IMR-90 (cell line): ENCODE data around the gene AKAP9. TPM values are rescaled to one million over a fixed set of nuclear protein-coding genes. Genes with fewer than 3 reads are reported as not detected.

Source experiments
- ATAC-seq: fragments of 200-7000 bp; cut with Tn5 transposase; 2 replicates; pipeline ENCODE4 v1.9.1; 2020; ENCODE audit warnings: low read depth, mild to moderate bottlenecking, moderate library complexity
- BruUV-seq: library from RNA; stranded (reverse); fragments of 400-500 nt; replicated peaks from 2 replicates; lab custom pipeline; 2021; lab: Mats Ljungman, UMichigan
- CTCF ChIA-PET: fragments of 300-600 bp; formaldehyde crosslinking; extraction: SDS; loops from one replicate; lab custom pipeline; 2021; ENCODE audit warnings: antibody characterized with exemption; lab: Yijun Ruan, JAX
- POLR2A ChIA-PET: fragments of 300-600 bp; sonication (Branson Sonifier 250); formaldehyde crosslinking; loops from one replicate; lab custom pipeline; 2022; ENCODE audit warnings: antibody characterized with exemption; ENCODE audit not compliant: unreplicated experiment; lab: Charles Lee
- DNase-seq: peaks from one replicate; pipeline ENCODE4 v3.0.0; 2013
- H2AFZ ChIP-seq: replicated peaks from 2 replicates; pipeline ENCODE3; 2013; ENCODE audit warnings: low read length, mild to moderate bottlenecking; ENCODE audit not compliant: poor library complexity
- H2AK5ac ChIP-seq: 2 replicates; pipeline ENCODE4 v1.6.1; 2013; ENCODE audit warnings: low read depth, low read length, inconsistent platforms
- H2AK9ac ChIP-seq: replicated peaks from 2 replicates; pipeline ENCODE3; 2013; ENCODE audit warnings: mild to moderate bottlenecking, low read depth, low read length, moderate library complexity; ENCODE audit not compliant: poor library complexity
- H2BK120ac ChIP-seq: 2 replicates; pipeline ENCODE4 v1.6.1; 2013; ENCODE audit warnings: low read depth, low read length, inconsistent platforms
- H2BK15ac ChIP-seq: 3 replicates; pipeline ENCODE4 v1.6.1; 2013; ENCODE audit warnings: low read depth, low read length, inconsistent platforms
- H2BK20ac ChIP-seq: 2 replicates; pipeline ENCODE4 v1.6.1; 2013; ENCODE audit warnings: low read depth, mild to moderate bottlenecking, inconsistent platforms, low read length, moderate library complexity
- H2BK5ac ChIP-seq: 2 replicates; pipeline ENCODE4 v1.6.1; 2013; ENCODE audit warnings: mild to moderate bottlenecking, low read depth, low read length, inconsistent platforms; ENCODE audit not compliant: poor library complexity, severe bottlenecking
- H3K14ac ChIP-seq: replicated peaks from 2 replicates; pipeline ENCODE4 v1.6.1; 2013; ENCODE audit warnings: low read depth, low read length, inconsistent platforms
- H3K18ac ChIP-seq: 2 replicates; pipeline ENCODE4 v1.6.1; 2013; ENCODE audit warnings: low read depth, low read length, control low read depth
- H3K23ac ChIP-seq: 2 replicates; pipeline ENCODE4 v1.6.1; 2013; ENCODE audit warnings: low read depth, low read length, inconsistent platforms
- H3K27ac ChIP-seq: 2 replicates; pipeline ENCODE4 v1.5.1; 2013; ENCODE audit warnings: mild to moderate bottlenecking, control low read depth, low read length; ENCODE audit not compliant: insufficient read depth
- H3K27me3 ChIP-seq: 2 replicates; pipeline ENCODE4 v1.6.1; 2013; ENCODE audit warnings: low read length; ENCODE audit not compliant: control insufficient read depth, insufficient read depth
- H3K36me3 ChIP-seq: 2 replicates; pipeline ENCODE4 v1.6.1; 2013; ENCODE audit warnings: low read length, mixed read lengths; ENCODE audit not compliant: control insufficient read depth, insufficient read depth
- H3K4ac ChIP-seq: 2 replicates; pipeline ENCODE4 v1.6.1; 2013; ENCODE audit warnings: low read depth, low read length, inconsistent platforms
- H3K4me1 ChIP-seq: 2 replicates; pipeline ENCODE4 v1.6.1; 2013; ENCODE audit warnings: low read length, mixed read lengths; ENCODE audit not compliant: control insufficient read depth, insufficient read depth
- H3K4me2 ChIP-seq: 2 replicates; pipeline ENCODE4 v1.6.1; 2013; ENCODE audit warnings: low read depth, mild to moderate bottlenecking, control low read depth, low read length, moderate library complexity
- H3K4me3 ChIP-seq: 2 replicates; pipeline ENCODE4 v1.5.1; 2013; ENCODE audit warnings: low read depth, mild to moderate bottlenecking, control low read depth, low read length, moderate library complexity; ENCODE audit not compliant: insufficient read depth
- H3K56ac ChIP-seq: 2 replicates; pipeline ENCODE4 v1.6.1; 2013; ENCODE audit warnings: low read length, inconsistent platforms; ENCODE audit not compliant: insufficient read depth; ENCODE audit errors: extremely low read depth
- H3K79me1 ChIP-seq, 2 experiments: 2 replicates each; pipeline ENCODE4 v1.6.1; 2013; ENCODE audit warnings: low read length in 2 of 2, inconsistent platforms in 1 of 2, low read depth in 1 of 2
- H3K9ac ChIP-seq: 2 replicates; pipeline ENCODE4 v1.6.1; 2013; ENCODE audit warnings: low read depth, low read length, control low read depth
- H3K9me1 ChIP-seq: 2 replicates; pipeline ENCODE4 v1.6.1; 2013; ENCODE audit warnings: low read length, inconsistent platforms; ENCODE audit not compliant: insufficient read depth
- H3K9me3 ChIP-seq: 2 replicates; pipeline ENCODE4 v1.6.1; 2013; ENCODE audit warnings: low read length; ENCODE audit not compliant: control insufficient read depth, insufficient read depth
- H4K20me1 ChIP-seq: 2 replicates; pipeline ENCODE4 v1.6.1; 2013; ENCODE audit warnings: low read length, inconsistent platforms; ENCODE audit not compliant: insufficient read depth
- H4K5ac ChIP-seq: 2 replicates; pipeline ENCODE4 v1.6.1; 2013; ENCODE audit warnings: mild to moderate bottlenecking, low read depth, low read length, control low read depth
- H4K8ac ChIP-seq, 2 experiments: 2 replicates each; pipeline ENCODE4 v1.6.1; 2013; ENCODE audit warnings: low read depth in 2 of 2, low read length in 2 of 2, control low read depth in 1 of 2, inconsistent platforms in 1 of 2
- H4K91ac ChIP-seq: 2 replicates; pipeline ENCODE4 v1.6.1; 2013; ENCODE audit warnings: low read depth, low read length, inconsistent platforms; ENCODE audit not compliant: insufficient read depth
- BHLHE40 ChIP-seq: fragments of 150-350 bp; IDR thresholded peaks from 2 replicates; pipeline ENCODE4 v1.6.1; 2016; ENCODE audit warnings: mild to moderate bottlenecking, low read depth, low read length
- CEBPB ChIP-seq: IDR thresholded peaks from 2 replicates; pipeline ENCODE4 v1.6.1; 2012; ENCODE audit warnings: low read depth, low read length, improper control_type of control experiment
- CHD1 ChIP-seq: IDR thresholded peaks from 2 replicates; pipeline ENCODE4 v1.6.1; 2012; ENCODE audit warnings: low read depth, low read length, improper control_type of control experiment
- FOS ChIP-seq: fragments of 150-350 bp; IDR thresholded peaks from 2 replicates; pipeline ENCODE4 v1.6.1; 2016; ENCODE audit warnings: low read depth, low read length
- MAFK ChIP-seq: IDR thresholded peaks from 2 replicates; pipeline ENCODE4 v1.6.1; 2012; ENCODE audit warnings: low read depth, low read length, improper control_type of control experiment
- MAZ ChIP-seq: IDR thresholded peaks from 2 replicates; pipeline ENCODE4 v1.6.1; 2012; ENCODE audit warnings: low read depth, mild to moderate bottlenecking, low read length, improper control_type of control experiment, moderate library complexity, borderline replicate concordance
- MXI1 ChIP-seq: IDR thresholded peaks from 2 replicates; pipeline ENCODE4 v1.6.1; 2012; ENCODE audit warnings: low read depth, mild to moderate bottlenecking, low read length, moderate library complexity, borderline replicate concordance
- NFE2L2 ChIP-seq: fragments of 150-350 bp; IDR thresholded peaks from 2 replicates; pipeline ENCODE4 v1.6.1; 2016; ENCODE audit warnings: low read depth, mild to moderate bottlenecking, low read length
- POLR2A ChIP-seq: IDR thresholded peaks from 2 replicates; pipeline ENCODE4 v1.6.1; 2012; ENCODE audit warnings: mild to moderate bottlenecking, low read depth, low read length
- RAD21 ChIP-seq: IDR thresholded peaks from 2 replicates; pipeline ENCODE4 v1.6.1; 2012; ENCODE audit warnings: low read length, improper control_type of control experiment
- RCOR1 ChIP-seq: IDR thresholded peaks from 2 replicates; pipeline ENCODE4 v1.6.1; 2012; ENCODE audit warnings: mild to moderate bottlenecking, low read length, improper control_type of control experiment; ENCODE audit not compliant: insufficient replicate concordance
- RFX5 ChIP-seq: IDR thresholded peaks from 2 replicates; pipeline ENCODE4 v1.8.0; 2012; ENCODE audit warnings: low read depth, mild to moderate bottlenecking, low read length, moderate library complexity
- SMC3 ChIP-seq: fragments of 150-350 bp; IDR thresholded peaks from 2 replicates; pipeline ENCODE4 v1.6.1; 2016; ENCODE audit warnings: low read depth, mild to moderate bottlenecking, antibody characterized with exemption, low read length, moderate library complexity
- WGBS, 2 experiments: methylation state at CpG; one replicate each; pipeline versions ENCODE4 v1.1.5 to v1.1.7; 2013; ENCODE audit warnings: missing lambda C conversion rate in 2 of 2; ENCODE audit not compliant: insufficient read length in 1 of 2; ENCODE audit errors: extremely low coverage in 2 of 2; 5-methylcytosine and 5-hydroxymethylcytosine counted together
- dilution Hi-C: fragments of 300-500 bp; cut with HindIII; formaldehyde crosslinking; loops from one replicate; pipeline ENCODE4 v1.14.3; 2018; ENCODE audit warnings: low sequenced_read_pairs; ENCODE audit not compliant: unreplicated experiment
- in situ Hi-C: fragments of 300-500 bp; cut with MboI; formaldehyde crosslinking; loops from 3 replicates; pipeline ENCODE4 v1.14.3; 2019; ENCODE audit warnings: low sequenced_read_pairs, inconsistent platforms, mixed read lengths
- intact Hi-C: fragments of 100-400 bp; cut with micrococcal nuclease; formaldehyde crosslinking; loops from 2 replicates; pipeline ENCODE4 v1.10.0; 2022
- polyA plus RNA-seq, 3 experiments: library from polyadenylated mRNA; depleted of rRNA; stranded (reverse); fragments of >200 nt; gene quantifications; 2 replicates each; pipeline ENCODE4 v1.2.3, GENCODE V29; 2012; ENCODE audit warnings: low replicate concordance in 1 of 3
- total RNA-seq: library from RNA; depleted of rRNA; stranded (reverse); fragments of >200 nt; gene quantifications from 2 replicates; pipeline ENCODE4 v1.2.3, GENCODE V29; 2012
- TF ChIP-seq, protein P1 (sequence below): conservative IDR thresholded peaks from 2 replicates; pipeline ENCODE4 v1.5.1; 2012; ENCODE audit warnings: mild to moderate bottlenecking, low read depth, low read length, improper control_type of control experiment
- TF ChIP-seq, protein P2 (sequence below): fragments of 150-350 bp; IDR thresholded peaks from 2 replicates; pipeline ENCODE4 v1.6.1; 2016; ENCODE audit warnings: low read depth, mild to moderate bottlenecking, low read length, moderate library complexity, borderline replicate concordance
- TF ChIP-seq, protein P3 (sequence below): fragments of 150-350 bp; IDR thresholded peaks from 2 replicates; pipeline ENCODE4 v1.6.1; 2017; ENCODE audit warnings: mild to moderate bottlenecking, antibody characterized with exemption, low read length, low read depth

AKAP9 gene
- total and polyA plus RNA-seq, 2 of the 4 experiments (the other 2 are of a cell fraction), result 9.7 to 25.3 TPM

DNA sequence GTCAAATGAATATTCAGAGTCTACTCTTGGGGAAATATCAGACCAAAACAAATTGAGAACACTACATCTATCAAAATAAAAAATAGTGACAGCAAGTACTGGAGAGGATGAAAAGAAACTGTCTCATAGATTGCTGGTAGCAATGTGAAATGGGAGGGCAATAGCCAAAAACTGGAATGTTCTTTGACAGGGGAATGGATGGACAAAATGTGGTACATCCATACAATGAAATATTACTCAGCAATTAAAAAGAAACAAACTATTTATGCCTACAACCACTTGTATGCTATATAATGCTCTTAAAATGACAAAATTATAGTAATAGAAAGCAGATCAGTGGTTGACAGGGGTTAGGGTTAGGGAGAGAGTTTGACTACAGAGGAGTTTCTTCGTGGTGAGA, 147.6 kb downstream of the AKAP9 start:
- Histone ChIP-seq H3K4ac (no peak overlapping the region), H3K79me1 (no peaks in the 10 kb centered on the region), H3K27ac (no peak overlapping the region), H3K4me2 (no peak overlapping the region), H4K20me1 (no peaks in the 10 kb centered on the region), H2BK5ac (no peak overlapping the region), H3K14ac (no peak overlapping the region), H3K4me3 (no peak overlapping the region), H4K91ac (no peak overlapping the region), H4K5ac (no peak overlapping the region), H3K36me3 (peaks cover 29% of the 10 kb centered on the region), H3K9me3 (no peaks in the 10 kb centered on the region; the same call in 1 of the 2 replicates), H3K9me1 (no peaks in the 10 kb centered on the region), H2AK9ac (no peak overlapping the region), H4K8ac (no peak overlapping the region), H2BK20ac (no peak overlapping the region), H3K18ac (no peak overlapping the region), H2AK5ac (no peak overlapping the region), H2AFZ (no peak overlapping the region), H3K4me1 (no peaks in the 10 kb centered on the region), H3K9ac (no peak overlapping the region), H2BK15ac (no peak overlapping the region), H3K56ac (no peak overlapping the region), H3K23ac (no peak overlapping the region), H3K27me3 (no peaks in the 10 kb centered on the region), H2BK120ac (no peak overlapping the region)
- TF ChIP-seq RFX5 (no peak), POLR2A (no peak), RAD21 (no peak), MAFK (no peak), MAZ (no peak), CHD1 (no peak), SMC3 (no peak), CEBPB (no peak), BHLHE40 (no peak), MXI1 (no peak), NFE2L2 (no peak), RCOR1 (no peak), FOS (no peak)
- TF ChIP-seq, protein P1, sequence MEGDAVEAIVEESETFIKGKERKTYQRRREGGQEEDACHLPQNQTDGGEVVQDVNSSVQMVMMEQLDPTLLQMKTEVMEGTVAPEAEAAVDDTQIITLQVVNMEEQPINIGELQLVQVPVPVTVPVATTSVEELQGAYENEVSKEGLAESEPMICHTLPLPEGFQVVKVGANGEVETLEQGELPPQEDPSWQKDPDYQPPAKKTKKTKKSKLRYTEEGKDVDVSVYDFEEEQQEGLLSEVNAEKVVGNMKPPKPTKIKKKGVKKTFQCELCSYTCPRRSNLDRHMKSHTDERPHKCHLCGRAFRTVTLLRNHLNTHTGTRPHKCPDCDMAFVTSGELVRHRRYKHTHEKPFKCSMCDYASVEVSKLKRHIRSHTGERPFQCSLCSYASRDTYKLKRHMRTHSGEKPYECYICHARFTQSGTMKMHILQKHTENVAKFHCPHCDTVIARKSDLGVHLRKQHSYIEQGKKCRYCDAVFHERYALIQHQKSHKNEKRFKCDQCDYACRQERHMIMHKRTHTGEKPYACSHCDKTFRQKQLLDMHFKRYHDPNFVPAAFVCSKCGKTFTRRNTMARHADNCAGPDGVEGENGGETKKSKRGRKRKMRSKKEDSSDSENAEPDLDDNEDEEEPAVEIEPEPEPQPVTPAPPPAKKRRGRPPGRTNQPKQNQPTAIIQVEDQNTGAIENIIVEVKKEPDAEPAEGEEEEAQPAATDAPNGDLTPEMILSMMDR, result no peak
- TF ChIP-seq, protein P2, sequence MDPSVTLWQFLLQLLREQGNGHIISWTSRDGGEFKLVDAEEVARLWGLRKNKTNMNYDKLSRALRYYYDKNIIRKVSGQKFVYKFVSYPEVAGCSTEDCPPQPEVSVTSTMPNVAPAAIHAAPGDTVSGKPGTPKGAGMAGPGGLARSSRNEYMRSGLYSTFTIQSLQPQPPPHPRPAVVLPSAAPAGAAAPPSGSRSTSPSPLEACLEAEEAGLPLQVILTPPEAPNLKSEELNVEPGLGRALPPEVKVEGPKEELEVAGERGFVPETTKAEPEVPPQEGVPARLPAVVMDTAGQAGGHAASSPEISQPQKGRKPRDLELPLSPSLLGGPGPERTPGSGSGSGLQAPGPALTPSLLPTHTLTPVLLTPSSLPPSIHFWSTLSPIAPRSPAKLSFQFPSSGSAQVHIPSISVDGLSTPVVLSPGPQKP, result no peak
- TF ChIP-seq, protein P3, sequence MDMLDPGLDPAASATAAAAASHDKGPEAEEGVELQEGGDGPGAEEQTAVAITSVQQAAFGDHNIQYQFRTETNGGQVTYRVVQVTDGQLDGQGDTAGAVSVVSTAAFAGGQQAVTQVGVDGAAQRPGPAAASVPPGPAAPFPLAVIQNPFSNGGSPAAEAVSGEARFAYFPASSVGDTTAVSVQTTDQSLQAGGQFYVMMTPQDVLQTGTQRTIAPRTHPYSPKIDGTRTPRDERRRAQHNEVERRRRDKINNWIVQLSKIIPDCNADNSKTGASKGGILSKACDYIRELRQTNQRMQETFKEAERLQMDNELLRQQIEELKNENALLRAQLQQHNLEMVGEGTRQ, result no peak
- no peak for DNase-seq
- dilution Hi-C loops, result no loop called here
- in situ Hi-C loops, result no loop called here
- no peak for ATAC-seq
- ChIA-PET CTCF (no interaction called here), POLR2A (no interaction called here)
- WGBS, 2 experiments, result no CpG with 5 or more reads among the region's 1 CpG
- intact Hi-C loops, result no loop called here
- BruUV-seq, result no TSS peak
